DMS153 treated with DMSO at 0.1 percent for 48 hours (cell line): ENCODE measurements around the gene TLDC2.
A peak's percentile ranks its signal among the peaks of the same experiment; 100 is the strongest.
"Not testable (repeated sequence)": the region's sequence is repeated elsewhere in the genome, so short reads cannot be mapped to it uniquely, and the experiment has no call there.

Source experiments
- DNase-seq: peaks from one replicate; lab custom pipeline; 2025; ENCODE audit not compliant: unreplicated experiment; lab: John Stamatoyannopoulos, UW

Gene TLDC2

GRCh38 chr20:36905566-36905965 lies 29.6 kb downstream of the TLDC2 start:
- not testable (repeated sequence) for DNase-seq

GRCh38 chr20:36906086-36906485 lies 30.1 kb downstream of the TLDC2 start:
- not testable (repeated sequence) for DNase-seq

GRCh38 chr20:36908603-36909002 lies 32.7 kb downstream of the TLDC2 start:
- no peak for DNase-seq

- DNase-seq = no peak
Observed at GRCh38 chr20:36916199-36916598, 40.3 kb downstream of the TLDC2 start.

GRCh38 chr20:36917240-36917639 lies 41.3 kb downstream of the TLDC2 start:
- DNase-seq = no peak

GRCh38 chr20:36917943-36918342 lies 42.0 kb downstream of the TLDC2 start:
- DNase-seq = no peak

- DNase-seq = peak; percentile 51
Observed at GRCh38 chr20:36919715-36920333, 43.9 kb downstream of the TLDC2 start.

- DNase-seq = no peak
Observed at GRCh38 chr20:36920334-36920730, 44.4 kb downstream of the TLDC2 start.

- no peak for DNase-seq
Observed at GRCh38 chr20:36924167-36925045, 48.5 kb downstream of the TLDC2 start.

- no peak for DNase-seq
Observed at GRCh38 chr20:36925234-36925633, 49.3 kb downstream of the TLDC2 start.

GRCh38 chr20:36926653-36927200 lies 50.8 kb downstream of the TLDC2 start:
- no peak for DNase-seq

- DNase-seq = no peak
Observed at GRCh38 chr20:36927704-36928103, 51.8 kb downstream of the TLDC2 start.

GRCh38 chr20:36929290-36929689 lies 53.4 kb downstream of the TLDC2 start:
- no peak for DNase-seq

GRCh38 chr20:36929691-36930090 lies 53.8 kb downstream of the TLDC2 start:
- no peak for DNase-seq

- DNase-seq = not testable (repeated sequence)
Observed at GRCh38 chr20:36932067-36932466, 56.1 kb downstream of the TLDC2 start.

- no peak for DNase-seq
Observed at GRCh38 chr20:36932476-36933426, 56.8 kb downstream of the TLDC2 start.

GRCh38 chr20:36933571-36933970 lies 57.6 kb downstream of the TLDC2 start:
- not testable (repeated sequence) for DNase-seq

- no peak for DNase-seq
Observed at GRCh38 chr20:36936341-36936740, 60.4 kb downstream of the TLDC2 start.

- DNase-seq = not testable (repeated sequence)
Observed at GRCh38 chr20:36936761-36937401, 60.9 kb downstream of the TLDC2 start.

GRCh38 chr20:36937402-36937770 lies 61.4 kb downstream of the TLDC2 start:
- DNase-seq = no peak
